ENCODE results near the gene ECI1.

ECI1 gene

GRCh38 chr16:2251296-2252111 is at the start of gene ECI1:
TSS of gene ECI1 (minus strand) at chr16:2251587. CDS start at chr16:2251566, 21 bp downstream.
- DNase-seq, result peak; percentile 52

GRCh38 chr16:2299915-2300192 is 48.5 kb upstream of the ECI1 start:
- no peak for DNase-seq

GRCh38 chr16:2299121-2299914 is 47.9 kb upstream of the ECI1 start:
- DNase-seq, result no peak

- no peak for DNase-seq
Observed at GRCh38 chr16:2298621-2299020, 47.2 kb upstream of the ECI1 start.

GRCh38 chr16:2297506-2297860 is 46.1 kb upstream of the ECI1 start:
- DNase-seq, result no peak

- DNase-seq, result no peak
Observed at GRCh38 chr16:2296661-2297505, 45.5 kb upstream of the ECI1 start.

GRCh38 chr16:2295056-2295798 is 43.8 kb upstream of the ECI1 start:
- DNase-seq, result no peak

GRCh38 chr16:2292221-2292620 is 40.8 kb upstream of the ECI1 start:
- no peak for DNase-seq

- no peak for DNase-seq
Observed at GRCh38 chr16:2289282-2289681, 37.9 kb upstream of the ECI1 start.

GRCh38 chr16:2288726-2289125 is 37.3 kb upstream of the ECI1 start:
- DNase-seq, result no peak

GRCh38 chr16:2287916-2288547 is 36.6 kb upstream of the ECI1 start:
- DNase-seq, result no peak

- no peak for DNase-seq
Observed at GRCh38 chr16:2286550-2286949, 35.2 kb upstream of the ECI1 start.

GRCh38 chr16:2285731-2286191 is 34.4 kb upstream of the ECI1 start:
- no peak for DNase-seq

- no peak for DNase-seq
Observed at GRCh38 chr16:2284797-2285576, 33.6 kb upstream of the ECI1 start.

GRCh38 chr16:2284001-2284770 is 32.8 kb upstream of the ECI1 start:
- DNase-seq, result no peak

GRCh38 chr16:2282866-2283555 is 31.6 kb upstream of the ECI1 start:
- peak; percentile 64 for DNase-seq

GRCh38 chr16:2282262-2282661 is 30.9 kb upstream of the ECI1 start:
- no peak for DNase-seq

- DNase-seq, result no peak
Observed at GRCh38 chr16:2280981-2281542, 29.7 kb upstream of the ECI1 start.

GRCh38 chr16:2280461-2280860 is 29.1 kb upstream of the ECI1 start:
- DNase-seq, result no peak

All from NCI-H1694 treated with DMSO at 0.1 percent for 48 hours (cell line).